Measurements from ENCODE around the gene TCEAL3. TPM values are rescaled to one million over a fixed set of nuclear protein-coding genes. Genes with fewer than 3 reads are reported as not detected.
"Not testable (repeated sequence)": the region's sequence is repeated elsewhere in the genome, so short reads cannot be mapped to it uniquely, and the experiment has no call there.

The TCEAL3 gene
- total RNA-seq, 4 donors from 2014 or later = 2.8 to 38.3 (median 11.3) TPM

DNA sequence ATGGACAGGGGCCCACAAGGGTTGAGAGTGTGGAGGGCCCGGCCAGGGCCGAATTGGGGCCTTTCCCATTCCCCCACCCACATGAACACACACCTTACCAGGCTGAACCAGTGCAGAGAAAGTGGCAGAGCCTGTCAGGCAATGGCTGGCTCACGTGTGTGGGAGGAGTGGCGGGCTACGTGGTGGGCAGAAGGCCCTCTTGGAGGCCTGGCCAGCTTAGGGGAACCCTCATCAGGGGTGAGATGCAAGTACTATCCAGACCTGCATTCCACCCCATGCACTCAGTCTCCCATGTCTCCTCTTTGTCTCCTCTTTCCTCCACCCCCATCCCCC lies 21.5 kb upstream of the TCEAL3 start:
- H3K36me3 ChIP-seq = no peaks in the 10 kb centered on the region
- TF ChIP-seq POLR2A (IDR thresholded peaks at IDR 0.05) = no peak
- TF ChIP-seq, protein P1, sequence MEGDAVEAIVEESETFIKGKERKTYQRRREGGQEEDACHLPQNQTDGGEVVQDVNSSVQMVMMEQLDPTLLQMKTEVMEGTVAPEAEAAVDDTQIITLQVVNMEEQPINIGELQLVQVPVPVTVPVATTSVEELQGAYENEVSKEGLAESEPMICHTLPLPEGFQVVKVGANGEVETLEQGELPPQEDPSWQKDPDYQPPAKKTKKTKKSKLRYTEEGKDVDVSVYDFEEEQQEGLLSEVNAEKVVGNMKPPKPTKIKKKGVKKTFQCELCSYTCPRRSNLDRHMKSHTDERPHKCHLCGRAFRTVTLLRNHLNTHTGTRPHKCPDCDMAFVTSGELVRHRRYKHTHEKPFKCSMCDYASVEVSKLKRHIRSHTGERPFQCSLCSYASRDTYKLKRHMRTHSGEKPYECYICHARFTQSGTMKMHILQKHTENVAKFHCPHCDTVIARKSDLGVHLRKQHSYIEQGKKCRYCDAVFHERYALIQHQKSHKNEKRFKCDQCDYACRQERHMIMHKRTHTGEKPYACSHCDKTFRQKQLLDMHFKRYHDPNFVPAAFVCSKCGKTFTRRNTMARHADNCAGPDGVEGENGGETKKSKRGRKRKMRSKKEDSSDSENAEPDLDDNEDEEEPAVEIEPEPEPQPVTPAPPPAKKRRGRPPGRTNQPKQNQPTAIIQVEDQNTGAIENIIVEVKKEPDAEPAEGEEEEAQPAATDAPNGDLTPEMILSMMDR (IDR thresholded peaks at IDR 0.05) = no peak
- intact Hi-C loops (cut with DNase I) = no loop called here
- no peaks in the 10 kb centered on the region for H3K27me3 ChIP-seq
- 8% methylated on average over 2 of the region's 5 CpGs; no CpG with 5 or more reads in 1 of the 2 donors for WGBS, 2 donors
- DNase-seq = no peak
- peaks cover 0 to 11% (median 0%) of the 10 kb centered on the region in 3 donors for H3K4me1 ChIP-seq
- H3K27ac ChIP-seq = peak overlapping the region; percentile 84 to 90 (median 88)
- H3K4me3 ChIP-seq = peak overlapping the region; percentile 49 to 73 (median 66)
- H3K9me3 ChIP-seq = peaks cover 0 to 10% (median 0%) of the 10 kb centered on the region in 3 donors

DNA sequence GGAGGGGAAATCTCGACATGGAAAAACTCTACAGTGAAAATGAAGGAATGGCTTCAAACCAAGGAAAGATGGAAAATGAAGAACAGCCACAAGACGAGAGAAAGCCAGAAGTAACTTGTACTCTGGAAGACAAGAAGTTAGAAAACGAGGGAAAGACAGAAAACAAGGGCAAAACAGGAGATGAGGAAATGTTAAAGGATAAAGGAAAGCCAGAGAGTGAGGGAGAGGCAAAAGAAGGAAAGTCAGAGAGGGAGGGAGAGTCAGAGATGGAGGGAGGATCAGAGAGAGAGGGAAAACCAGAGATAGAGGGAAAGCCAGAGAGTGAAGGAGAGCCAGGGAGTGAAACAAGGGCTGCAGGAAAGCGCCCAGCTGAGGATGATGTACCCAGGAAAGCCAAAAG lies 21.1 kb upstream of the TCEAL3 start:
- 45 to 69% methylated on average over 3 to 4 of the region's 4 CpGs for WGBS, 2 donors
- Histone ChIP-seq H3K4me3 (peak overlapping the region; percentile 49 to 73 (median 66)), H3K27ac (peak overlapping the region; percentile 84 to 90 (median 88)), H3K27me3 (no peaks in the 10 kb centered on the region), H3K36me3 (no peaks in the 10 kb centered on the region), H3K9me3 (peaks cover 0 to 10% (median 0%) of the 10 kb centered on the region in 3 donors), H3K4me1 (peaks cover 0 to 11% (median 0%) of the 10 kb centered on the region in 3 donors)
- intact Hi-C loops (cut with DNase I) = no loop called here
- TF ChIP-seq, protein P1 (IDR thresholded peaks at IDR 0.05) = no peak
- TF ChIP-seq POLR2A (IDR thresholded peaks at IDR 0.05) = no peak
- no peak for DNase-seq

DNA sequence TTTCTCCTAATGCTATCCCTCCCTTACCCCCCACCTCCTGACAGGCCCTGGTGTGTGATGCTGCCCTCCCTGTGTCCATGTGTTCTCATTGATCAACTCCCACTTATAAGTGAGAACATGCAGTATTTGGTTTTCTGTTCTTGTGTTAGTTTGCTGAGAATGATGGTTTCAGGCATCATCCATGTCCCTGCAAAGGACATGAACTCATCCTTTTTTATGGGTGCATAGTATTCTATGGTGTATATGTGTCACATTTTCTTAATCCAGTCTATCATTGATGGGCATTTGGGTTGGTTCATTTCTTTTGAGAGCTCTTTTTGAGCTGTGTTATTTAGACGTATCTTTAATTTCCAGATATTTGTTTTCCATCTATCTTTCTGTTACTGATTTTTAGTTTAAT lies 15.5 kb upstream of the TCEAL3 start:
- H3K4me1 ChIP-seq; H3K4me3 ChIP-seq; H3K27me3 ChIP-seq; intact Hi-C loops (cut with DNase I); H3K9me3 ChIP-seq; H3K27ac ChIP-seq; DNase-seq: not testable (repeated sequence)
- H3K36me3 ChIP-seq = peaks cover 0 to 12% (median 0%) of the 10 kb centered on the region in 3 donors
- 100% methylated on average over 1 of the region's 1 CpG for WGBS, 2 donors

DNA sequence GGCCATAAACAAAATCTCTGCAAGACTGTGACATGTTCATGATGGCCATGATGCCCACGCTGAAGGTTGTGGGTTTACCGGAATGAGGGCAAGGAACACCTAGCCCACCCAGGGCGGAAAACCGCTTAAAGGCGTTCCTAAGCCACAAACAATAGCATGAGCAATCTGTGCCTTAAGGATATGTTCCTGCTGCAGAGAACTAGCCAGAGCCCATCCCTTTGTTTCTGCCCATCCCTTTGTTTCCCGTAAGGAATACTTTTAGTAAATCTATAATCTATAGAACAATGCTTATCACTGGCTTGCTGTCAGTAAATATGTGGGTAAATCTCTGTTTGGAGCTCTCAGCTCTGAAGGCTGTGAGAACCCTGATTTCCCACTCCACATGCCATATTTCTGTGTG lies 12.6 kb upstream of the TCEAL3 start:
- H3K27me3 ChIP-seq; H3K27ac ChIP-seq; H3K4me3 ChIP-seq; H3K4me1 ChIP-seq; intact Hi-C loops (cut with DNase I); H3K9me3 ChIP-seq; DNase-seq: not testable (repeated sequence)
- H3K36me3 ChIP-seq = peaks cover 0 to 12% (median 0%) of the 10 kb centered on the region in 3 donors
- WGBS, 2 donors = 80 to 82% methylated on average over 6 of the region's 6 CpGs

DNA sequence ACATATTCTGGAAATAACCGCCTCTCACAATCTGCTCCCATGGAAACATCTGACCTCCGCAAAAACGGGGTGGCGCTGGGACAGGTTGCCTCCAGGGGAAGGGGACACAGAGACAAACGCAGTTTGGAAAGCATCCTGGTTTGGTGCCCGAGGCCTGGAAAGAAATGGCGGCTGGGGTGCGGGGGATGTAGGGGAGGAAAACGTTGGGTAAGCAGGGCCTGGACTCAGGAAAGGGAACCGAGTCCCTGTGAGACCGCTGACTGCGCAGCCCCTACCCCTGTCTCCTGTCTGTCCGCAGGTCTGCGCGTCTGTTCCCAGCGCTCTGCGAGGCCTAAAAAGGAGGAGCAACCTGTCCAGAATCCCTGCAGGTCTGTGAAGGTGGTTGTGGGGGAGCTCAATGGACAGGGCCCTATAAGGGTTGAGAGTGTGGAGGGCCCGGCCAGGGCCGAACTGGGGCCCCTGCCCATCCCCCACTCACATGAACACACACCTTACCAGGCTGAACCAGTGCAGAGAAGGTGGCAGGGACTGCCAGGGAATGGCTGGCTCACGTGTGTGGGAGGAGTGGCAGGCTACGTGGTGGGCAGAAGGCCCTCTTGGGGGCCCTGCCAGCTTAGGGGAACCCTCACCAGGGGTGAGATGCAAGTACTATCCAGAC lies 672 bp downstream of the TCEAL3 start:
- Histone ChIP-seq H3K27me3 (no peaks in the 10 kb centered on the region), H3K36me3 (no peaks in the 10 kb centered on the region), H3K9me3 (no peaks in the 10 kb centered on the region), H3K4me3 (peak overlapping the region; percentile 55 to 81 (median 62)), H3K4me1 (peaks cover 0 to 14% (median 0%) of the 10 kb centered on the region in 3 donors), H3K27ac (peak overlapping the region; percentile 75 to 90 (median 88))
- 35% methylated on average over 16 of the region's 21 CpGs; no CpG with 5 or more reads in 1 of the 2 donors for WGBS, 2 donors
- intact Hi-C loops (cut with DNase I) = no loop called here
- no peak for DNase-seq
- TF ChIP-seq, protein P1 (IDR thresholded peaks at IDR 0.05) = no peak
- TF ChIP-seq POLR2A (IDR thresholded peaks at IDR 0.05) = no peak

DNA sequence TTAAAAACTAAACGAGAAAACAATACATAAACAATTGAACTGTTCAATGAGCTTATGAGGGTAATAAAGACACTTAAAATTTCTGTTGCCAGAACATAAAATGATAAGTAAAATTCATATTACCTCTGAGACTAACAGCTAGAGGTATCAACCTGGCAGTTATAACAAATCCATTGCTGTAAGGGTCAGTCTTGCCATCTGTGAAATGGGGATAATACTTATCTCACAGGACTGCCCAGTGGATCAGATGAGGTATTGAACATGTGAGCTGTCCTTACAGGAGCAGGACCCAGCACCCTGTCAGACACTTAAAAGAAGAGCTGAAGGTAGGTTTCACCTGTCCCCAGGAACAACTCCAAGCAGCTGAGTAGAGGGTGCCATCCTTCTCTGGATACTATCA lies 2.5 kb downstream of the TCEAL3 start:
- DNase-seq = no peak
- H3K36me3 ChIP-seq = no peaks in the 10 kb centered on the region
- H3K27me3 ChIP-seq = no peaks in the 10 kb centered on the region
- no peak overlapping the region for H3K4me3 ChIP-seq
- WGBS, 2 donors = 33 to 50% methylated on average over 1 of the region's 1 CpG
- H3K4me1 ChIP-seq = peaks cover 0 to 14% (median 0%) of the 10 kb centered on the region in 3 donors
- H3K9me3 ChIP-seq = no peaks in the 10 kb centered on the region
- no peak for TF ChIP-seq POLR2A (IDR thresholded peaks at IDR 0.05)
- TF ChIP-seq, protein P1 (IDR thresholded peaks at IDR 0.05) = no peak
- intact Hi-C loops (cut with DNase I) = no loop called here
- H3K27ac ChIP-seq = no peak overlapping the region
